Neural progenitor cell (in vitro differentiated cells): ENCODE data around the gene RSU1.

Experiments used
- EZH2 ChIP-seq: fragments of 200-600 bp; sonication (generic); IDR thresholded peaks from 2 replicates; pipeline ENCODE4 v1.6.1; 2017; ENCODE audit warnings: antibody characterized with exemption, mild to moderate bottlenecking, moderate library complexity
- EZH2phosphoT487 ChIP-seq: fragments of 200-600 bp; sonication (generic); IDR thresholded peaks from 2 replicates; pipeline ENCODE4 v1.6.1; 2017; ENCODE audit warnings: antibody characterized with exemption
- TF ChIP-seq, protein P1 (sequence below): fragments of 200-600 bp; sonication (generic); IDR thresholded peaks from 2 replicates; pipeline ENCODE4 v1.5.1; 2017; ENCODE audit warnings: antibody characterized with exemption, mild to moderate bottlenecking

GRCh38 chr10:16848562-16849154, 31.4 kb upstream of the RSU1 start:
- TF ChIP-seq, protein P1, sequence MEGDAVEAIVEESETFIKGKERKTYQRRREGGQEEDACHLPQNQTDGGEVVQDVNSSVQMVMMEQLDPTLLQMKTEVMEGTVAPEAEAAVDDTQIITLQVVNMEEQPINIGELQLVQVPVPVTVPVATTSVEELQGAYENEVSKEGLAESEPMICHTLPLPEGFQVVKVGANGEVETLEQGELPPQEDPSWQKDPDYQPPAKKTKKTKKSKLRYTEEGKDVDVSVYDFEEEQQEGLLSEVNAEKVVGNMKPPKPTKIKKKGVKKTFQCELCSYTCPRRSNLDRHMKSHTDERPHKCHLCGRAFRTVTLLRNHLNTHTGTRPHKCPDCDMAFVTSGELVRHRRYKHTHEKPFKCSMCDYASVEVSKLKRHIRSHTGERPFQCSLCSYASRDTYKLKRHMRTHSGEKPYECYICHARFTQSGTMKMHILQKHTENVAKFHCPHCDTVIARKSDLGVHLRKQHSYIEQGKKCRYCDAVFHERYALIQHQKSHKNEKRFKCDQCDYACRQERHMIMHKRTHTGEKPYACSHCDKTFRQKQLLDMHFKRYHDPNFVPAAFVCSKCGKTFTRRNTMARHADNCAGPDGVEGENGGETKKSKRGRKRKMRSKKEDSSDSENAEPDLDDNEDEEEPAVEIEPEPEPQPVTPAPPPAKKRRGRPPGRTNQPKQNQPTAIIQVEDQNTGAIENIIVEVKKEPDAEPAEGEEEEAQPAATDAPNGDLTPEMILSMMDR = no peak
- no peak for TF ChIP-seq EZH2
- TF ChIP-seq EZH2phosphoT487 = no peak
